VCaP (cell line): ENCODE data around the gene INHBB.
"Not testable (repeated sequence)": the region's sequence is repeated elsewhere in the genome, so short reads cannot be mapped to it uniquely, and the experiment has no call there.

Source experiments
- H3K27ac ChIP-seq: fragments of 450-650 bp; 2 replicates; pipeline ENCODE4 v1.5.1; 2017
- TF ChIP-seq, protein P1 (sequence below): fragments of 450-650 bp; conservative IDR thresholded peaks from 2 replicates; pipeline ENCODE4 v1.5.1; 2017; ENCODE audit warnings: mild to moderate bottlenecking, moderate library complexity

The INHBB gene

DNA sequence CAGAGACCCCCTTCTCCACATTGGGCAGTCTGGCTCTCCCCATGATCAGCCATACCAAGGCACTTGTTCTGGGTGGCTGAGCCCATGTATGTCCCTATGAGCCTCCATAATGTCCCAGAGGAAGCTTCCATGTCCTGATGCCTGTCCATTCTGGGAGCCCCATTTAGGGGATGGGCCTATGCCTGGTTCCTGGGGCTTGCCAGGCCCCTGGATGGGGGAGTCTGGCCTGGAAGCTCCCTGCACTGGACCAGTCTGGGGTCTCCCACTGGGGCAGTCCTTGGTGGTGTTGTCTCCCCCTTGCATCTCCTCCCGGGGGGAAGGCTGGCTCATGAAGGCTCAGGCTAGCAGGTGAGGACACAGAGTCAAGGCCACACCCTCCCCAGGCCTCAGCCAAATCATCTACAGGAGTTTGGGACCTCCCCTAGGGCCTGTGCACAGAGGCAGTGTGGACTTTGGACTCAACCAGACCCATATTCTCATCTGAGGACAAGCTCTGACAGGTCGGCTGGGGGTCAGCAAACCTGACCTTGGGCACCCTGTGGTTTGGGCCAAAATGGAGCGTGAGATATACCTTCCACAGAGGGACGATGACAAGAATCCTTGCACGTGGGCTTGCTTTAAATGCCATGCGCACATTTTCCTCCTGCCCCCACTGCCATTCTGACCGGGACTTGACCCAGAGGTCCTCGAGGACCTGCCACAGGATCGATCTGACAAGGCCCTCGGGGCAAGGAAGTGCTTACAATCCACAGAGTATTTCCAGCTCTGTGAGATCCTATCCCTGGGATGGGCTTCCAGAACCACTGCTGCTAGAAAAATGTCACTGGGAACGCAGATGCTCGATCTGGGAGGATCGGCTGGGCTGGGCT lies 38.8 kb downstream of the INHBB start:
- TF ChIP-seq, protein P1, sequence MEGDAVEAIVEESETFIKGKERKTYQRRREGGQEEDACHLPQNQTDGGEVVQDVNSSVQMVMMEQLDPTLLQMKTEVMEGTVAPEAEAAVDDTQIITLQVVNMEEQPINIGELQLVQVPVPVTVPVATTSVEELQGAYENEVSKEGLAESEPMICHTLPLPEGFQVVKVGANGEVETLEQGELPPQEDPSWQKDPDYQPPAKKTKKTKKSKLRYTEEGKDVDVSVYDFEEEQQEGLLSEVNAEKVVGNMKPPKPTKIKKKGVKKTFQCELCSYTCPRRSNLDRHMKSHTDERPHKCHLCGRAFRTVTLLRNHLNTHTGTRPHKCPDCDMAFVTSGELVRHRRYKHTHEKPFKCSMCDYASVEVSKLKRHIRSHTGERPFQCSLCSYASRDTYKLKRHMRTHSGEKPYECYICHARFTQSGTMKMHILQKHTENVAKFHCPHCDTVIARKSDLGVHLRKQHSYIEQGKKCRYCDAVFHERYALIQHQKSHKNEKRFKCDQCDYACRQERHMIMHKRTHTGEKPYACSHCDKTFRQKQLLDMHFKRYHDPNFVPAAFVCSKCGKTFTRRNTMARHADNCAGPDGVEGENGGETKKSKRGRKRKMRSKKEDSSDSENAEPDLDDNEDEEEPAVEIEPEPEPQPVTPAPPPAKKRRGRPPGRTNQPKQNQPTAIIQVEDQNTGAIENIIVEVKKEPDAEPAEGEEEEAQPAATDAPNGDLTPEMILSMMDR: no peak
- H3K27ac ChIP-seq: no peak overlapping the region

GRCh38 chr2:120385355-120386127 lies 39.6 kb downstream of the INHBB start:
- TF ChIP-seq, protein P1: no peak
- H3K27ac ChIP-seq: no peak overlapping the region

DNA sequence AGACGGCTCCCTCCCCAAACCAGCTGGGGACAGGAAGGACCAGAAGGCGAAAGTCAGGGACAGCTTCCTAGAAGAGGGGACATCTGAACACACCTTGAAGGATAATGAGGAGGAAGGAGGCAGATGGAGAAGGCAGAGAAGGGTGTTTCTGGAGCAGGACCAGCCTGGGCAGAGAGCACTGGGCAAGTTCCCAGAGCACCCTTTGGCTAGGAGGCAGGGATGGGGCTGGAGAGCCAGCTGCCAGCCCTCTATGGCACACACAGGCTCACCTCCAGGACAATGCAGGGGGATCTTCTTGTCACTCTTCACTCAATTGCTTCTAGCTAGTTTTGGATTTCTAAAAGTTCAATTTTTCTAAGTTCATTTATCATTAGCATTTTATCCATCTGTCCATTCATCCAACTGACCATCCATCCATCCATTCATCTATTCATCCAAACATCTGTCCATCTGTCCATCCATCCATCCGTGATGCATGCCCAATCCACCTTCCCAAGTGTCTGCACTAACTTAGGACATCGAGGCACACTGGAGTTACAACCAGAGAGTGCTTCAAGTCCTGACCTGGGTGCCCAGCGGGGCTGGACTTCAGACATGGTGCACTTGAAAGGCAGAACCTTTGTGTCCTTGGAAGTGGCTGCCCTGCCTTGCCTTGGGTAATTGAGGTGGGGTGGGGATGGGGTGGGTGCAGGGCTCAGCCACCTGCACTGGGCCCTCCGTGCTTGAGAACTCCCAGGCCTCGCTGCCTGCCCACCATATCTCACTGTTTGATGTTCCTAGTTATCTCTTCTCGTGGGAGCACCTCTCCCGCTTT lies 42.5 kb downstream of the INHBB start:
- TF ChIP-seq, protein P1: no peak

GRCh38 chr2:120389036-120389391 lies 43.1 kb downstream of the INHBB start:
- H3K27ac ChIP-seq: no peak overlapping the region
- TF ChIP-seq, protein P1: no peak

More for the DNA sequence above, 42.5 kb downstream of the INHBB start:
- no peak overlapping the region for H3K27ac ChIP-seq

- no peak overlapping the region for H3K27ac ChIP-seq
- TF ChIP-seq, protein P1: no peak
Observed at GRCh38 chr2:120390381-120391055, 44.6 kb downstream of the INHBB start.

DNA sequence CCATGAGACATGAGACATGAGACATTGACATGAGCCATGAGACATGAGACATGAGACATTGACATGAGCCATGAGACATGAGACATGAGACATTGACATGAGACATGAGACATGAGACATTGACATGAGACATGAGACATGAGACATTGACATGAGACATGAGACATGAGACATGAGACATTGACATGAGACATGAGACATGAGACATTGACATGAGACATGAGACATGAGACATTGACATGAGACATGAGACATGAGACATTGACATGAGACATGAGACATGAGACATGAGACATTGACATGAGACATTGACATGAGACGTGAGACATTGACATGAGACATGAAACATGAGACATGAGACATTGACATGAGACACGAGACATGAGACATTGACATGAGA lies 45.4 kb downstream of the INHBB start:
- not testable (repeated sequence) for H3K27ac ChIP-seq

DNA sequence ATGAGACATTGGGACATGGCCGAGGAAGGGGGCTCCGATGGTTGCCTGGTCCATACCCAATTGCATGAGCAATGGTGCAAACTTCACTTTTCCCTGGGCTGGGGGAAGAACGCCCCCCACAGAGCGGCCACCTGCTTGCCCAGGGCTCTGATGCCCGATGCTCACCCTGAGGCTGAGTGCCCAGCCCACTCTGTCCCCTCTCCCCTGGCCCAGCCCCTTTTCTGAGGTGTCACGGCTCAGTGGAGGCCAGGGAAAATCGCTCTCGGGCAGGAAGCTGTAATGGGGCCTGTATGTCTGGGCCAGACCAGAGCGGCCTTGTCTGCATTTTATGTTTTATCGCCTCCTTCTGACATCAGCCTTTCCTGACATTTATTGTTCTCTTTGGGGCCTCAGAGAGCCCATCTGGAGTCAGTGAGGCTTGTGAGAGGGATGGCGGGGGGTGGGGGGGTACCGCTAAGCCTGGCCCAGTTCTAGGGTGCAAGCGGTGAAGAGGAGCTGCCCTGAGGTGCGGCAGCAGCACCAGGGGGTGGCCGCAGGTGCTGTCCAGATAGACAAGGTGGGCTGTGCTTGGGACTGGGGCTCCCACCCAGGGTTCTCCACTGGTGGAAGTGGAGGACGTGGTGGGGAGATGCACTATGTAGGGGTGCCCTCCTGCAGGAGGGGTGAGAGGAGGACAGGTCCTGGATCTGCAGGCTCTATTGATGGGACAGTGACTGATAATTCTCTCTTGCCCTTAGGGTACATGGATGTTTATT lies 46.2 kb downstream of the INHBB start:
- TF ChIP-seq, protein P1: no peak

More for the DNA sequence above, 46.2 kb downstream of the INHBB start:
- no peak overlapping the region for H3K27ac ChIP-seq
